ENCODE results near the gene FARS2.

Gene FARS2

GRCh38 chr6:5537132-5537531 is 275.8 kb downstream of the FARS2 start:
- POLR2A ChIA-PET (ENCODE audit: low non-redundant PET): no interaction called here
- CTCF ChIA-PET: no interaction called here
- TF ChIP-seq, protein P1, sequence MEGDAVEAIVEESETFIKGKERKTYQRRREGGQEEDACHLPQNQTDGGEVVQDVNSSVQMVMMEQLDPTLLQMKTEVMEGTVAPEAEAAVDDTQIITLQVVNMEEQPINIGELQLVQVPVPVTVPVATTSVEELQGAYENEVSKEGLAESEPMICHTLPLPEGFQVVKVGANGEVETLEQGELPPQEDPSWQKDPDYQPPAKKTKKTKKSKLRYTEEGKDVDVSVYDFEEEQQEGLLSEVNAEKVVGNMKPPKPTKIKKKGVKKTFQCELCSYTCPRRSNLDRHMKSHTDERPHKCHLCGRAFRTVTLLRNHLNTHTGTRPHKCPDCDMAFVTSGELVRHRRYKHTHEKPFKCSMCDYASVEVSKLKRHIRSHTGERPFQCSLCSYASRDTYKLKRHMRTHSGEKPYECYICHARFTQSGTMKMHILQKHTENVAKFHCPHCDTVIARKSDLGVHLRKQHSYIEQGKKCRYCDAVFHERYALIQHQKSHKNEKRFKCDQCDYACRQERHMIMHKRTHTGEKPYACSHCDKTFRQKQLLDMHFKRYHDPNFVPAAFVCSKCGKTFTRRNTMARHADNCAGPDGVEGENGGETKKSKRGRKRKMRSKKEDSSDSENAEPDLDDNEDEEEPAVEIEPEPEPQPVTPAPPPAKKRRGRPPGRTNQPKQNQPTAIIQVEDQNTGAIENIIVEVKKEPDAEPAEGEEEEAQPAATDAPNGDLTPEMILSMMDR (conservative IDR thresholded peaks at IDR 0.05; ENCODE audit: low read depth): no peak

GRCh38 chr6:5537967-5538366 is 276.7 kb downstream of the FARS2 start:
- ChIA-PET POLR2A (ENCODE audit: low non-redundant PET) (no interaction called here), CTCF (no interaction called here)
- H3K27ac ChIP-seq: no peak overlapping the region
- TF ChIP-seq, protein P1 (conservative IDR thresholded peaks at IDR 0.05; ENCODE audit: low read depth): no peak
- DNase-seq (ENCODE audit: low spot score): peak; percentile 9

More at GRCh38 chr6:5537132-5537531, 275.8 kb downstream of the FARS2 start:
- DNase-seq (ENCODE audit: low spot score): no peak
- no peak overlapping the region for H3K27ac ChIP-seq

GRCh38 chr6:5540370-5540769 is 279.1 kb downstream of the FARS2 start:
- no peak overlapping the region for H3K27ac ChIP-seq
- POLR2A ChIA-PET (ENCODE audit: low non-redundant PET): no interaction called here
- DNase-seq (ENCODE audit: low spot score): no peak
- CTCF ChIA-PET: no interaction called here
- TF ChIP-seq, protein P1 (conservative IDR thresholded peaks at IDR 0.05; ENCODE audit: low read depth): no peak

DNA sequence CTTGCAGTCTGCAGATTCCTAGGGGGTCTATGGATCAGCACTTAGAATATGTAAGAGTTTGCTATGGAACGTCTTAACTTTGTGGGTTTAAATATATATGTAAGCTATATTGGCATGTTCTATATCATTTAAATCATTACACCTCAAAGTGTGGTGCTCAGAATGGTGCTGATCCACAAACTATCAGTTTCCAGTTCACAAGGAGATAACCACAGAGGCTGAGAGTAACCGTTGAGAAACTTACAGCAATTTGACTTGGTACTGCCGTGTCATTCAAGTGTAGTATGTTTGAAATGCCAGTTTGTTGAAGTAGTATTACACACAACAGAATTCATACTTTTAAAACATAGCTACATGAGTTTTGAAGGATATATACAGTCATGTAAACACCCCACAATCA is 279.7 kb downstream of the FARS2 start:
- DNase-seq (ENCODE audit: low spot score): no peak
- ChIA-PET CTCF (interaction anchor here (0.6 kb wide), 1 partner anchor 20 kb away, joined by 4 read pairs; no protein-coding TSS in a partner anchor), POLR2A (ENCODE audit: low non-redundant PET) (no interaction called here)
- TF ChIP-seq, protein P1 (conservative IDR thresholded peaks at IDR 0.05; ENCODE audit: low read depth): no peak
- H3K27ac ChIP-seq: no peak overlapping the region

DNA sequence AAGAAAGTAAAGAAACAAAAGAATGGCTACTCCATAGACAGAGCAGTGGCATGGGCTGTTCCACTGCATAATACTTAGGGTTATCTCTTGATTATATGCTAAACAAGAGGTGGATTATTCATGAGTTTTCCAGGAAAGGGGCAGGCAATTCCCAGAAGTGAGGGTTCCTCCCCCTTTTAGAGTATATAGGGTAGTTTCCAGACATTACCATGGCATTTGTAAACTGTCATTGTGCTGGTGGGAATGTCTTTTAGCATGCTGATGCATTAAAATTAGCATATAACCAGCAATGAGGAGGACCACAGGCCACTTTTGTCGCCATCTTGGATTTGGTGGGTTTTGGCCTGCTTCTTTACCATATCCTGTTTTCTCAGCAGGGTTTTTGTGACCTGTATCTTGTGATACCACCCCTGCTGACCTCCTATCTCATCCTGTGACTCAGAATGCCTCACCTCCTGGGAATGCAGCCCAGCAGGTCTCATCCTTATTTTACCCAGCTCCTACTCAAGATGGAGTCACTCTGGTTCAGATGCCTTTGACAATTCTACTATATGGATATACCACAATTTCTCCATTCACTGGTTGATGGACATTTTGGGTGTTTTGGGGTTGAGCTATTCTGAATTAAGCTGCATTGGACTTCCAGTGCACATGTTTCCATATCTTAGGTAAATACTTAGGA is 280.6 kb downstream of the FARS2 start:
- POLR2A ChIA-PET (ENCODE audit: low non-redundant PET): no interaction called here

GRCh38 chr6:5547556-5547955 is 286.2 kb downstream of the FARS2 start:
- POLR2A ChIA-PET (ENCODE audit: low non-redundant PET): no interaction called here
- CTCF ChIA-PET: no interaction called here
- no peak overlapping the region for H3K27ac ChIP-seq
- no peak for DNase-seq (ENCODE audit: low spot score)
- TF ChIP-seq, protein P1 (conservative IDR thresholded peaks at IDR 0.05; ENCODE audit: low read depth): no peak

More for the DNA sequence above, 280.6 kb downstream of the FARS2 start:
- TF ChIP-seq, protein P1 (conservative IDR thresholded peaks at IDR 0.05; ENCODE audit: low read depth): no peak
- CTCF ChIA-PET: interaction anchor here (0.6 to 0.7 kb wide), 2 partner anchors 21 to 220 kb away, joined by 3 to 4 read pairs; no protein-coding TSS in a partner anchor
- no peak overlapping the region for H3K27ac ChIP-seq
- DNase-seq (ENCODE audit: low spot score): peak; percentile 55
